ENCODE measurements around the gene MMP11. TPM values are rescaled to one million over a fixed set of nuclear protein-coding genes. Genes with fewer than 3 reads are reported as not detected.

The MMP11 gene
- total RNA-seq, 1 donor from 2014 or later = 12.2 TPM

DNA sequence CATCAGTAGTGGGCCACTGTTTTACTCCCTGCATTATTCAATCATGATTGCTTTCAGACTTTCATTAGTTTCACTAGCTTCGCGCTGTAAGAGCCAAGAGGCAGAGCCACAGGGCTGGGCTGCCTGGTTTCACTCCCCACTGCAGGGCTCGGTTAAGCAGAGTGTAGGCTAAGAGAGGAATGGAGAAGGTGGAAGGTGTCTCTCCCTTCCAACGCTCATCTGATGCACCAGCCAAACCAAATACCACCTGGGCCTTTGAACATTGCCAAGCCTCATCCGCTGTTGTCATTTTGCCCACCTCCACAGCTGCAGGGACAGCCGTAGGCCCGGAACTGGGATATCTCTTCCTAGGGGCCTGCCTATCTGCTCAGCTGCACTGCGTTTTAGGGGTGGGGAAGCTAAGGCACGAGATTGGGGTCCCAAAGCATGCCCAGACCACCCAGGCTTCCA is 13.6 kb downstream of the MMP11 start:
- peak overlapping the region; percentile 97 for H3K4me2 ChIP-seq (ENCODE audit: low read length)
- peaks cover 25% of the 10 kb centered on the region for H3K4me1 ChIP-seq (ENCODE audit: insufficient read depth, low read length)
- no peaks in the 10 kb centered on the region for H3K27me3 Mint-ChIP-seq (ENCODE audit: low read depth, unreplicated experiment)
- H2AFZ ChIP-seq (ENCODE audit: low read depth, low read length) = peak overlapping the region; percentile 43
- H3K36me3 Mint-ChIP-seq (ENCODE audit: low read depth, unreplicated experiment) = peaks cover 3% of the 10 kb centered on the region
- peaks cover 2% of the 10 kb centered on the region for H3K36me3 ChIP-seq (ENCODE audit: insufficient read depth, low read length)
- peaks cover 41% of the 10 kb centered on the region for H3K79me2 ChIP-seq (ENCODE audit: insufficient read depth, low read length)
- peak overlapping the region; percentile 78 for H3K27ac Mint-ChIP-seq (ENCODE audit: unreplicated experiment)
- no peaks in the 10 kb centered on the region for H3K27me3 ChIP-seq (ENCODE audit: insufficient read depth, low read length)
- H3K4me3 ChIP-seq (ENCODE audit: insufficient read depth, low read depth, low read length) = peak overlapping the region; percentile 86
- DNase-seq (ENCODE audit: low read depth) = no peak
- peaks cover 26% of the 10 kb centered on the region for H3K4me1 Mint-ChIP-seq (ENCODE audit: low read depth, unreplicated experiment)
- no peaks in the 10 kb centered on the region for H3K9me3 ChIP-seq (ENCODE audit: insufficient read depth, low read depth, low read length)
- FAIRE-seq = no peak
- peak overlapping the region; percentile 99 for H3K9ac ChIP-seq (ENCODE audit: low read length)
- H3K27ac ChIP-seq (ENCODE audit: low read depth, low read length) = peak overlapping the region; percentile 98
- TF ChIP-seq EZH2 (IDR thresholded peaks at IDR 0.05; ENCODE audit: insufficient read depth, low read length) (no peak), CTCF (IDR thresholded peaks at IDR 0.05; ENCODE audit: insufficient read depth, low read depth, low read length) (no peak)
- peaks cover 40% of the 10 kb centered on the region for H4K20me1 ChIP-seq (ENCODE audit: insufficient read depth, low read length)
- peak overlapping the region; percentile 80 for H3K4me3 Mint-ChIP-seq (ENCODE audit: unreplicated experiment)
- no peaks in the 10 kb centered on the region for H3K9me3 Mint-ChIP-seq (ENCODE audit: unreplicated experiment)

DNA sequence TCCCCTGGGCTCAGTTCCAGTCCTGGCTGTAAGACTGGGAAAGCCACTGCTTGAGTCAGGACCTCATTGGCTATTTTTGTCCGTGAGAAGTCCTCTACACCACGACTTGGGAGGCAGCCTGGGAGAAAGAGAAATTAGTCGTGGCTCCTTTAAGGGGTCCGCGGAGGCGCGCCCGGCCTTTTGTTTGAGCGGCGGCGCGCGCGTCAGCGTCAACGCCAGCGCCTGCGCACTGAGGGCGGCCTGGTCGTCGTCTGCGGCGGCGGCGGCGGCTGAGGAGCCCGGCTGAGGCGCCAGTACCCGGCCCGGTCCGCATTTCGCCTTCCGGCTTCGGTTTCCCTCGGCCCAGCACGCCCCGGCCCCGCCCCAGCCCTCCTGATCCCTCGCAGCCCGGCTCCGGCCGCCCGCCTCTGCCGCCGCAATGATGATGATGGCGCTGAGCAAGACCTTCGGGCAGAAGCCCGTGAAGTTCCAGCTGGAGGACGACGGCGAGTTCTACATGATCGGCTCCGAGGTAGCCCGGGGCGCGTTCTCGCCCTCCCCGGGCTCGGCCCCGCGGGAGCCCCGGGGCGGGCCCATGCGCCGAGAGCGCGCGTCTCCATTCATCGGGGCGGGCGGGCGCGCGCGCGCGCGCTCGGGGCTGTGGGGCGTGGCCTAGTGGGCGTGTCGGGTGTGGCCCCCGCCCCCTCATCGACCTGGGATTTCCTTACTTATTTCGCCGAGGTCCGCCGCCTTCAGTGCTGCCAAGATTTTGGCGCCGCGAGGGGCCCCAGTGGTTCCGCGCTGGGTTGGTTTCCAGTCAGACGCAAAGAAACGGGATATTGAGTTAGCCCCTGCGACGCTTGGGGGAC is 14.3 kb downstream of the MMP11 start, which contains the start of gene SMARCB1:
TSS of gene SMARCB1 (plus strand) at position 215 of the 848 bp plus-strand sequence. CDS start at position 419, 204 bp downstream.
- peak; percentile 89 for DNase-seq (ENCODE audit: low read depth)
- Mint-ChIP-seq H3K4me3 (ENCODE audit: unreplicated experiment) (peak within 1 kb of the TSS; percentile 96), H3K36me3 (ENCODE audit: low read depth, unreplicated experiment) (no peaks in the 10 kb centered on the region), H3K27ac (ENCODE audit: unreplicated experiment) (peak within 1 kb of the TSS; percentile 84), H3K9me3 (ENCODE audit: unreplicated experiment) (no peaks in the 10 kb centered on the region), H3K27me3 (ENCODE audit: low read depth, unreplicated experiment) (no peaks in the 10 kb centered on the region), H3K4me1 (ENCODE audit: low read depth, unreplicated experiment) (peaks cover 22% of the 10 kb centered on the region)
- Histone ChIP-seq H2AFZ (ENCODE audit: low read depth, low read length) (peak within 1 kb of the TSS; percentile 68), H3K4me3 (ENCODE audit: insufficient read depth, low read depth, low read length) (peak within 1 kb of the TSS; percentile 86), H3K9me3 (ENCODE audit: insufficient read depth, low read depth, low read length) (no peaks in the 10 kb centered on the region), H3K9ac (ENCODE audit: low read length) (peak within 1 kb of the TSS; percentile 99), H3K27ac (ENCODE audit: low read depth, low read length) (peak within 1 kb of the TSS; percentile 98), H3K4me2 (ENCODE audit: low read length) (peak within 1 kb of the TSS; percentile 97), H3K36me3 (ENCODE audit: insufficient read depth, low read length) (peaks cover 2% of the 10 kb centered on the region), H3K79me2 (ENCODE audit: insufficient read depth, low read length) (peaks cover 47% of the 10 kb centered on the region), H3K27me3 (ENCODE audit: insufficient read depth, low read length) (no peaks in the 10 kb centered on the region), H4K20me1 (ENCODE audit: insufficient read depth, low read length) (peaks cover 47% of the 10 kb centered on the region), H3K4me1 (ENCODE audit: insufficient read depth, low read length) (peaks cover 19% of the 10 kb centered on the region)
- TF ChIP-seq CTCF (IDR thresholded peaks at IDR 0.05; ENCODE audit: insufficient read depth, low read depth, low read length) (no peak), EZH2 (IDR thresholded peaks at IDR 0.05; ENCODE audit: insufficient read depth, low read length) (no peak)
- FAIRE-seq = peak; percentile 59

DNA sequence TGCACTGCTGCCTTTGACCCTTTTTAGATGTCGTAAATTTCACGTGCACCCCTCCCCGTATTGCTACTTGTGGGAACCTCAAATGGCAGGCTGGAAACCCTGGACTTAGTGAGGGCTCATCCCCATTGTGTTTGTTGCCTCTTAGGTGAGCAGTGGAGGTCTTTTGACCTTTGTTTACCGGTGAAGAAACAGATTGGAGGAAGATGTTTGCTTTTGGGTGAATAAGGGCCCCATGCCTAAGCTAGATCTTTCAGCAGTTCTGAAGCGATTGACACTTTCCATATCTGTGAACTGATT is 14.9 kb downstream of the MMP11 start:
- Mint-ChIP-seq H3K27ac (ENCODE audit: unreplicated experiment) (peak overlapping the region; percentile 84), H3K9me3 (ENCODE audit: unreplicated experiment) (no peaks in the 10 kb centered on the region), H3K4me3 (ENCODE audit: unreplicated experiment) (peak overlapping the region; percentile 96), H3K36me3 (ENCODE audit: low read depth, unreplicated experiment) (no peaks in the 10 kb centered on the region), H3K27me3 (ENCODE audit: low read depth, unreplicated experiment) (no peaks in the 10 kb centered on the region), H3K4me1 (ENCODE audit: low read depth, unreplicated experiment) (peaks cover 22% of the 10 kb centered on the region)
- Histone ChIP-seq H3K27ac (ENCODE audit: low read depth, low read length) (peak overlapping the region; percentile 98), H3K9ac (ENCODE audit: low read length) (peak overlapping the region; percentile 99), H3K4me2 (ENCODE audit: low read length) (peak overlapping the region; percentile 97), H2AFZ (ENCODE audit: low read depth, low read length) (no peak overlapping the region), H3K4me3 (ENCODE audit: insufficient read depth, low read depth, low read length) (peak overlapping the region; percentile 86), H3K27me3 (ENCODE audit: insufficient read depth, low read length) (no peaks in the 10 kb centered on the region), H3K4me1 (ENCODE audit: insufficient read depth, low read length) (peaks cover 19% of the 10 kb centered on the region), H3K9me3 (ENCODE audit: insufficient read depth, low read depth, low read length) (no peaks in the 10 kb centered on the region), H3K36me3 (ENCODE audit: insufficient read depth, low read length) (peaks cover 2% of the 10 kb centered on the region), H3K79me2 (ENCODE audit: insufficient read depth, low read length) (peaks cover 53% of the 10 kb centered on the region), H4K20me1 (ENCODE audit: insufficient read depth, low read length) (peaks cover 52% of the 10 kb centered on the region)
- DNase-seq (ENCODE audit: low read depth) (no peak), FAIRE-seq (no peak)
- TF ChIP-seq CTCF (IDR thresholded peaks at IDR 0.05; ENCODE audit: insufficient read depth, low read depth, low read length) (no peak), EZH2 (IDR thresholded peaks at IDR 0.05; ENCODE audit: insufficient read depth, low read length) (no peak)

Data from astrocyte (in vitro differentiated cells and primary cell).